ENCODE results near the gene NUP188. TPM values are rescaled to one million over a fixed set of nuclear protein-coding genes. Genes with fewer than 3 reads are reported as not detected.
"Not testable (repeated sequence)": the region's sequence is repeated elsewhere in the genome, so short reads cannot be mapped to it uniquely, and the experiment has no call there.

Gene NUP188
- total RNA-seq, 1 donor from 2014 or later = 36.5 TPM

GRCh38 chr9:129035838-129036237, 88.3 kb downstream of the NUP188 start:
- peaks cover 20 to 25% (median 20%) of the 10 kb centered on the region in 3 donors for H3K4me1 ChIP-seq (ENCODE audit: control insufficient read depth in 3 of 3, insufficient read depth in 3 of 3, low read length in 3 of 3)
- not testable (repeated sequence) for H3K9me3 ChIP-seq (ENCODE audit: control insufficient read depth in 3 of 3, low read length in 3 of 3); H3K27me3 ChIP-seq (ENCODE audit: control insufficient read depth in 3 of 3, insufficient read depth in 3 of 3, low read length in 3 of 3); H3K36me3 ChIP-seq (ENCODE audit: control insufficient read depth in 3 of 3, insufficient read depth in 3 of 3, low read length in 3 of 3)
- peak overlapping the region; percentile 70 to 85 (median 80) for H3K4me3 ChIP-seq (ENCODE audit: low read length in 3 of 3)
- peak overlapping the region; percentile 85 for H3K27ac ChIP-seq (ENCODE audit: low read depth, low read length)
- peak overlapping the region; percentile 71 to 92 (median 84) for H3K9ac ChIP-seq (ENCODE audit: low read depth in 1 of 3, low read length in 3 of 3)

GRCh38 chr9:129036241-129036922, 88.9 kb downstream of the NUP188 start, which contains the start of gene MIGA2:
Gene MIGA2, plus strand, starts transcription at chr9:129036626. Its CDS starts 3,969 bp downstream, at chr9:129040595.
- Histone ChIP-seq H3K36me3 (ENCODE audit: control insufficient read depth in 3 of 3, insufficient read depth in 3 of 3, low read length in 3 of 3) (peaks cover under 1 to 10% (median 5%) of the 10 kb centered on the region in 3 donors), H3K27ac (ENCODE audit: low read depth, low read length) (peak within 1 kb of the TSS; percentile 85), H3K4me1 (ENCODE audit: control insufficient read depth in 3 of 3, insufficient read depth in 3 of 3, low read length in 3 of 3) (peaks cover 20 to 25% (median 20%) of the 10 kb centered on the region in 3 donors), H3K27me3 (ENCODE audit: control insufficient read depth in 3 of 3, insufficient read depth in 3 of 3, low read length in 3 of 3) (no peaks in the 10 kb centered on the region), H3K9me3 (ENCODE audit: control insufficient read depth in 3 of 3, low read length in 3 of 3) (no peaks in the 10 kb centered on the region), H3K9ac (ENCODE audit: low read depth in 1 of 3, low read length in 3 of 3) (peak within 1 kb of the TSS; percentile 87 to 93 (median 92)), H3K4me3 (ENCODE audit: low read length in 3 of 3) (peak within 1 kb of the TSS; percentile 91 to 97 (median 97))

GRCh38 chr9:129036923-129037766, 89.6 kb downstream of the NUP188 start:
- Histone ChIP-seq H3K36me3 (ENCODE audit: control insufficient read depth in 3 of 3, insufficient read depth in 3 of 3, low read length in 3 of 3) (peaks cover 8 to 17% (median 12%) of the 10 kb centered on the region in 3 donors), H3K4me1 (ENCODE audit: control insufficient read depth in 3 of 3, insufficient read depth in 3 of 3, low read length in 3 of 3) (peaks cover 20 to 25% (median 20%) of the 10 kb centered on the region in 3 donors), H3K9me3 (ENCODE audit: control insufficient read depth in 3 of 3, low read length in 3 of 3) (no peaks in the 10 kb centered on the region), H3K4me3 (ENCODE audit: low read length in 3 of 3) (peak overlapping the region; percentile 91 to 97 (median 97)), H3K27ac (ENCODE audit: low read depth, low read length) (peak overlapping the region; percentile 61), H3K27me3 (ENCODE audit: control insufficient read depth in 3 of 3, insufficient read depth in 3 of 3, low read length in 3 of 3) (no peaks in the 10 kb centered on the region), H3K9ac (ENCODE audit: low read depth in 1 of 3, low read length in 3 of 3) (peak overlapping the region; percentile 87 to 93 (median 92))

- H3K27ac ChIP-seq (ENCODE audit: low read depth, low read length) = peak overlapping the region; percentile 61
- H3K9ac ChIP-seq (ENCODE audit: low read depth in 1 of 3, low read length in 3 of 3) = peak overlapping the region; percentile 87 to 93 (median 92)
- peaks cover 20 to 25% (median 20%) of the 10 kb centered on the region in 3 donors for H3K4me1 ChIP-seq (ENCODE audit: control insufficient read depth in 3 of 3, insufficient read depth in 3 of 3, low read length in 3 of 3)
Observed at GRCh38 chr9:129037767-129038098, 90.2 kb downstream of the NUP188 start.

GRCh38 chr9:129038109-129038852, 90.8 kb downstream of the NUP188 start:
- Histone ChIP-seq H3K27me3 (ENCODE audit: control insufficient read depth in 3 of 3, insufficient read depth in 3 of 3, low read length in 3 of 3) (no peaks in the 10 kb centered on the region), H3K27ac (ENCODE audit: low read depth, low read length) (peak overlapping the region; percentile 61), H3K36me3 (ENCODE audit: control insufficient read depth in 3 of 3, insufficient read depth in 3 of 3, low read length in 3 of 3) (peaks cover 17 to 24% (median 18%) of the 10 kb centered on the region in 3 donors), H3K4me3 (ENCODE audit: low read length in 3 of 3) (peak overlapping the region in 2 of 3 donors; percentile 91 to 97), H3K9me3 (ENCODE audit: control insufficient read depth in 3 of 3, low read length in 3 of 3) (no peaks in the 10 kb centered on the region), H3K4me1 (ENCODE audit: control insufficient read depth in 3 of 3, insufficient read depth in 3 of 3, low read length in 3 of 3) (peaks cover 20 to 25% (median 20%) of the 10 kb centered on the region in 3 donors), H3K9ac (ENCODE audit: low read depth in 1 of 3, low read length in 3 of 3) (peak overlapping the region; percentile 87 to 93 (median 92))

More at GRCh38 chr9:129037767-129038098, 90.2 kb downstream of the NUP188 start:
- H3K9me3 ChIP-seq (ENCODE audit: control insufficient read depth in 3 of 3, low read length in 3 of 3) = no peaks in the 10 kb centered on the region
- no peaks in the 10 kb centered on the region for H3K27me3 ChIP-seq (ENCODE audit: control insufficient read depth in 3 of 3, insufficient read depth in 3 of 3, low read length in 3 of 3)
- peaks cover 14 to 23% (median 17%) of the 10 kb centered on the region in 3 donors for H3K36me3 ChIP-seq (ENCODE audit: control insufficient read depth in 3 of 3, insufficient read depth in 3 of 3, low read length in 3 of 3)
- H3K4me3 ChIP-seq (ENCODE audit: low read length in 3 of 3) = peak overlapping the region; percentile 91 to 97 (median 97)

GRCh38 chr9:129040113-129040643, 92.7 kb downstream of the NUP188 start:
- H3K4me1 ChIP-seq (ENCODE audit: control insufficient read depth in 3 of 3, insufficient read depth in 3 of 3, low read length in 3 of 3) = peaks cover 20 to 25% (median 20%) of the 10 kb centered on the region in 3 donors
- H3K27me3 ChIP-seq (ENCODE audit: control insufficient read depth in 3 of 3, insufficient read depth in 3 of 3, low read length in 3 of 3) = no peaks in the 10 kb centered on the region
- no peak overlapping the region for H3K4me3 ChIP-seq (ENCODE audit: low read length in 3 of 3)
- H3K36me3 ChIP-seq (ENCODE audit: control insufficient read depth in 3 of 3, insufficient read depth in 3 of 3, low read length in 3 of 3) = peaks cover 18 to 28% (median 19%) of the 10 kb centered on the region in 3 donors
- no peak overlapping the region for H3K9ac ChIP-seq (ENCODE audit: low read depth in 1 of 3, low read length in 3 of 3)
- no peaks in the 10 kb centered on the region for H3K9me3 ChIP-seq (ENCODE audit: control insufficient read depth in 3 of 3, low read length in 3 of 3)
- no peak overlapping the region for H3K27ac ChIP-seq (ENCODE audit: low read depth, low read length)

GRCh38 chr9:129042016-129042415, 94.5 kb downstream of the NUP188 start:
- no peaks in the 10 kb centered on the region for H3K27me3 ChIP-seq (ENCODE audit: control insufficient read depth in 3 of 3, insufficient read depth in 3 of 3, low read length in 3 of 3)
- H3K36me3 ChIP-seq (ENCODE audit: control insufficient read depth in 3 of 3, insufficient read depth in 3 of 3, low read length in 3 of 3) = peaks cover 19 to 32% (median 20%) of the 10 kb centered on the region in 3 donors
- H3K9ac ChIP-seq (ENCODE audit: low read depth in 1 of 3, low read length in 3 of 3) = no peak overlapping the region
- no peaks in the 10 kb centered on the region for H3K9me3 ChIP-seq (ENCODE audit: control insufficient read depth in 3 of 3, low read length in 3 of 3)
- no peak overlapping the region for H3K4me3 ChIP-seq (ENCODE audit: low read length in 3 of 3)
- H3K27ac ChIP-seq (ENCODE audit: low read depth, low read length) = no peak overlapping the region
- H3K4me1 ChIP-seq (ENCODE audit: control insufficient read depth in 3 of 3, insufficient read depth in 3 of 3, low read length in 3 of 3) = peaks cover 15 to 16% (median 16%) of the 10 kb centered on the region in 3 donors

GRCh38 chr9:129052592-129052991, 105.1 kb downstream of the NUP188 start:
- Histone ChIP-seq H3K4me1 (ENCODE audit: control insufficient read depth in 3 of 3, insufficient read depth in 3 of 3, low read length in 3 of 3) (peaks cover 0 to 4% (median 4%) of the 10 kb centered on the region in 3 donors), H3K4me3 (ENCODE audit: low read length in 3 of 3) (no peak overlapping the region), H3K9ac (ENCODE audit: low read depth in 1 of 3, low read length in 3 of 3) (no peak overlapping the region), H3K27me3 (ENCODE audit: control insufficient read depth in 3 of 3, insufficient read depth in 3 of 3, low read length in 3 of 3) (no peaks in the 10 kb centered on the region), H3K36me3 (ENCODE audit: control insufficient read depth in 3 of 3, insufficient read depth in 3 of 3, low read length in 3 of 3) (peaks cover 30 to 38% (median 34%) of the 10 kb centered on the region in 3 donors), H3K27ac (ENCODE audit: low read depth, low read length) (no peak overlapping the region), H3K9me3 (ENCODE audit: control insufficient read depth in 3 of 3, low read length in 3 of 3) (no peaks in the 10 kb centered on the region)

- Histone ChIP-seq H3K36me3 (ENCODE audit: control insufficient read depth in 3 of 3, insufficient read depth in 3 of 3, low read length in 3 of 3) (peaks cover 29 to 35% (median 34%) of the 10 kb centered on the region in 3 donors), H3K9ac (ENCODE audit: low read depth in 1 of 3, low read length in 3 of 3) (no peak overlapping the region), H3K27ac (ENCODE audit: low read depth, low read length) (no peak overlapping the region), H3K4me1 (ENCODE audit: control insufficient read depth in 3 of 3, insufficient read depth in 3 of 3, low read length in 3 of 3) (peaks cover 0 to 4% (median 4%) of the 10 kb centered on the region in 3 donors), H3K27me3 (ENCODE audit: control insufficient read depth in 3 of 3, insufficient read depth in 3 of 3, low read length in 3 of 3) (no peaks in the 10 kb centered on the region), H3K4me3 (ENCODE audit: low read length in 3 of 3) (no peak overlapping the region), H3K9me3 (ENCODE audit: control insufficient read depth in 3 of 3, low read length in 3 of 3) (no peaks in the 10 kb centered on the region)
Observed at GRCh38 chr9:129053020-129053419, 105.5 kb downstream of the NUP188 start.
